HFFc6 (cell line): ENCODE data around the gene KIAA1549. TPM values are rescaled to one million over a fixed set of nuclear protein-coding genes. Genes with fewer than 3 reads are reported as not detected.
"Not testable (repeated sequence)": the region's sequence is repeated elsewhere in the genome, so short reads cannot be mapped to it uniquely, and the experiment has no call there.

Experiments used
- DNase-seq: peaks from one replicate; pipeline ENCODE4 v3.0.0-alpha.2; 2018
- H3K27ac Mint-ChIP-seq: 2 replicates; pipeline ENCODE4 v1.8.0; 2020; ENCODE audit warnings: mild to moderate bottlenecking, mixed read lengths
- H3K27me3 Mint-ChIP-seq: 2 replicates; pipeline ENCODE4 v1.8.0; 2021; ENCODE audit warnings: mild to moderate bottlenecking, moderate library complexity, mixed read lengths; ENCODE audit not compliant: insufficient read depth
- H3K36me3 Mint-ChIP-seq: 2 replicates; pipeline ENCODE4 v1.8.0; 2021; ENCODE audit warnings: low read depth, mixed read lengths
- H3K4me1 Mint-ChIP-seq: 2 replicates; pipeline ENCODE4 v1.8.0; 2020; ENCODE audit warnings: low read depth, mixed read lengths
- H3K4me3 Mint-ChIP-seq: 2 replicates; pipeline ENCODE4 v1.8.0; 2020; ENCODE audit warnings: mild to moderate bottlenecking, moderate library complexity, mixed read lengths
- H3K9me3 Mint-ChIP-seq: 2 replicates; pipeline ENCODE4 v1.8.0; 2020; ENCODE audit warnings: mild to moderate bottlenecking, mixed read lengths
- total RNA-seq, 6 experiments: library from RNA; stranded (reverse); fragmentation: NEBNext Ultra II Directional; extraction: Animal tissue kit (Norgen Biotek cat#: 25700); gene quantifications; 2 replicates in 1 of 6; 3 replicates in 5 of 6; pipeline ENCODE4 v1.2.3, GENCODE V29; 2021
- TF ChIP-seq, protein P1 (sequence below): fragments of 200-600 bp; sonication (generic); IDR thresholded peaks from 2 replicates; pipeline ENCODE4 v1.5.0; 2021; ENCODE audit warnings: antibody characterized with exemption, mild to moderate bottlenecking

KIAA1549 gene
- total RNA-seq, 6 experiments from 2014 or later, result 7.0 to 13.3 (median 7.9) TPM

DNA sequence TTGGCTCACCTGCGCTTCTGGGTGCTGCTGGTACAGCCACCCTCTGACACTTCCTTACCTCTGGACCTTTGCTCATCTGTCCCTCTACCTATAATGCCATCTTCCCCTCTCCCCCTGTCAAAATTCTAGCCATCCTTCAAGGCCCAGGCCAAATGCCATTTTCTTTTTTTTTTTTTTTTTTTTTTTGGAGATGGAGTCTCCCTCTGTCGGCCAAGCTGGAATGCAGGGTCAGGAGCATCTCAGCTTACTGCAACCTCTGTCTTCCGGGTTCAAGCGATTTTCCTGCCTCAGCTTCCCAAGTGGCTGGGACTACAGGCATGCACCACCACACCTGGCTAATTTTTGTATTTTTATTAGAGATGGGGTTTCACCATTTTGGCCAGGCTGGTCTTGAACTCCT, 184.1 kb downstream of the KIAA1549 start:
- TF ChIP-seq, protein P1, sequence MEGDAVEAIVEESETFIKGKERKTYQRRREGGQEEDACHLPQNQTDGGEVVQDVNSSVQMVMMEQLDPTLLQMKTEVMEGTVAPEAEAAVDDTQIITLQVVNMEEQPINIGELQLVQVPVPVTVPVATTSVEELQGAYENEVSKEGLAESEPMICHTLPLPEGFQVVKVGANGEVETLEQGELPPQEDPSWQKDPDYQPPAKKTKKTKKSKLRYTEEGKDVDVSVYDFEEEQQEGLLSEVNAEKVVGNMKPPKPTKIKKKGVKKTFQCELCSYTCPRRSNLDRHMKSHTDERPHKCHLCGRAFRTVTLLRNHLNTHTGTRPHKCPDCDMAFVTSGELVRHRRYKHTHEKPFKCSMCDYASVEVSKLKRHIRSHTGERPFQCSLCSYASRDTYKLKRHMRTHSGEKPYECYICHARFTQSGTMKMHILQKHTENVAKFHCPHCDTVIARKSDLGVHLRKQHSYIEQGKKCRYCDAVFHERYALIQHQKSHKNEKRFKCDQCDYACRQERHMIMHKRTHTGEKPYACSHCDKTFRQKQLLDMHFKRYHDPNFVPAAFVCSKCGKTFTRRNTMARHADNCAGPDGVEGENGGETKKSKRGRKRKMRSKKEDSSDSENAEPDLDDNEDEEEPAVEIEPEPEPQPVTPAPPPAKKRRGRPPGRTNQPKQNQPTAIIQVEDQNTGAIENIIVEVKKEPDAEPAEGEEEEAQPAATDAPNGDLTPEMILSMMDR, result peak; percentile 29; the same call in 1 of the 2 replicates
- H3K9me3 Mint-ChIP-seq, H3K27ac Mint-ChIP-seq, H3K36me3 Mint-ChIP-seq, DNase-seq, H3K4me3 Mint-ChIP-seq, H3K4me1 Mint-ChIP-seq: not testable (repeated sequence)
- H3K27me3 Mint-ChIP-seq, result peaks cover 27% of the 10 kb centered on the region

DNA sequence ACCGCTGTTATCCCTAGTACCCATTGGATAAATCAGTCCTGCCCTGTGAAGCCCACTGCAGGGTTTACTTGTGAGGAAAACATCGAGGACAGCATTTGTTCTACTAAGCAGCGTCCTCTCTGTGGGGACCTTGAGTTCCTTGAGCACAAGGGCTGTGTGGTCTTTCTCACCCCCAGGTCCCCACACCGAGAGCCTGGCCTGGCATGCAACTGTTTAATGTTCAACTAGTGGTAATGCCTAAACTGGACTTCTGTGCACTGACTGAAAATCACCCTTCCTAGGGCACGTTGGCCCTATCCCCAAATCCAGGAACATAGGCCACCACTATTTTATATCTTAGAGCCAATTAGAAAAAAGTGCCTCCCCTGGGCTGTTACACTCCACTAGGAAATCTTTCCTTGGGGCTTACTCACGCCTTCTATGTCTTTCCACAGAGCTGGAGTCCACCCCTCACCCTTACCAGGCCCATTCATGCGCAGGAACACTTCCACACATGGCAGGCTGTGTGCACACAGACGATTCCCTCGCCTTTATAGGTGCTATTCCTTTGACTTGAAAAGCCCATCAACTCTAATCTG, 185.1 kb downstream of the KIAA1549 start:
- Mint-ChIP-seq H3K27ac (no peak overlapping the region), H3K27me3 (peaks cover 33% of the 10 kb centered on the region), H3K4me1 (no peaks in the 10 kb centered on the region), H3K9me3 (no peaks in the 10 kb centered on the region), H3K36me3 (no peaks in the 10 kb centered on the region), H3K4me3 (no peak overlapping the region)
- no peak for DNase-seq
- TF ChIP-seq, protein P1, result no peak

DNA sequence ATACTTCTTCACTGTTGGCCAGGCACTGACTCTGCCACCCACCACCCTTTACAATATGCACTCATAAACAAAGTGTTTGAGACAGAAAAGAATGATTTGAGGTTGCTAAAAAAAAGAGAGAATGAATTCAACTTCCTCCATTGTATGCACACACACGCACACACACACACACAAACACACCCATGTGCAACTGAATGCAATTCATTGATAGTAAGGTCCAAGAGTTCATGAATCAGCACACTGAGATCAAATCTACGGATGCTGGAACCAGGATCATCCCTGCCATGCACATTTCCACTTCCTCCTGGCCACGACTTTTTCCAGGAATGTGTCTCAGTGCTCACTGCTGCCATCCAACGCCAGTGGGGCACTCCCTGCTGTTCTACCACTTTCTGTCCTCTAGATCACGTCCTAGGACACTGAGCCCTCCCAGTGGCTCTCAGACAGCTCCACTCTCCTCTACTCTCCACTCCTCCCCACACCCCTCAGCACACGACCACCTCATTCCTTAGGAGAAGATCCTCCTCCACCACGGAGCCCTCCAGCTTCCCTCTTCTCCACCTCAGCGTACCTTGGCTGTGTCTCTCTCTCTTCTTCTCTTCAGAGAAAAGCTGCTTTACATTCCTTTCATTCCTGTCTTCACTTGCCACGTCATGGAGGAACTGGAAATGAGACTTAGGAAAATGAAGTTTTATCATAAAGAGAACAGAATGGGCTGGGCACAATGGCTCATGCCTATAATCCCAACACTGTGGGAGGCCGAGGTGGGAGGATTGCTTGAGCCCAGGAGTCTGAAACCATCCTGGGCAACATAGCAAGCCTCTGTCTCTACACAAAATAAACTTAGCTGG, 195.4 kb downstream of the KIAA1549 start:
- Mint-ChIP-seq H3K36me3 (0 out of 2 replicates have a peak, but pooled peaks cover 9% of the 10 kb centered on the region), H3K4me3 (peak overlapping the region; percentile 81), H3K27me3 (peaks cover 2% of the 10 kb centered on the region; the same call in 1 of the 2 replicates), H3K9me3 (peaks cover 5% of the 10 kb centered on the region; the same call in 1 of the 2 replicates), H3K27ac (peak overlapping the region; percentile 86), H3K4me1 (peaks cover 24% of the 10 kb centered on the region)
- TF ChIP-seq, protein P1, result peak; percentile 36; the same call in 1 of the 2 replicates
- peak; percentile 52 for DNase-seq

DNA sequence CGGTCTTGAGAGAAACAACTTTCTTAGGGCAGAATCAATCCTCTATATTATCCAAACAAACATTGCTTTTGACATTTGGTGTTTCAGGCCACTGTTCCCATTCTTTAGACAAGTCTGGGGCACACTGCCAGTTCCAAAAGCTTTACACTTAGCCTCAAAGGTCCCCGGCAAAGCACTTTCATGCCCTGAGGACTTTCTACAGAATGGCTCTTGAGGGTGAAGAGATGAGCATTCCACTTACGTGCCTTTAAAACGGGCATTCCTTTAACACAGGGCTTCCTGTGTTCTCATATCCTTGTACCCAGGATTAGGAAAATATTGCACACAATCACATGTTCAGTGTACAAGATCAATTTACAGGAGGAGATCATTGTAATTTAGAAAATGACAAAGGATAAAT, 196.5 kb downstream of the KIAA1549 start:
- TF ChIP-seq, protein P1, result no peak
- H3K4me1 Mint-ChIP-seq, result peaks cover 24% of the 10 kb centered on the region
- peaks cover 5% of the 10 kb centered on the region; the same call in 1 of the 2 replicates for H3K9me3 Mint-ChIP-seq
- H3K4me3 Mint-ChIP-seq, result 0 out of 2 replicates have a peak overlapping the region, but pooled peaks have one; percentile 29
- H3K27me3 Mint-ChIP-seq, result peaks cover 2% of the 10 kb centered on the region; the same call in 1 of the 2 replicates
- DNase-seq, result peak; percentile 12
- peak overlapping the region; percentile 49 for H3K27ac Mint-ChIP-seq
- 0 out of 2 replicates have a peak, but pooled peaks cover 9% of the 10 kb centered on the region for H3K36me3 Mint-ChIP-seq

Other genes starting within 250 kb of the KIAA1549 start
- gene TMEM213, start 183.4 kb downstream of the KIAA1549 start, total RNA-seq, result not detected
- 1 to 10 TPM in 1 of 6 experiments, under 1 TPM in 5; 0.35 to 1.1 (median 0.60) TPM for gene ATP6V0A4, start 183.2 kb downstream of the KIAA1549 start, total RNA-seq
- gene ZC3HAV1L, start 54.7 kb upstream of the KIAA1549 start, total RNA-seq, result 10 to 100 TPM in 4 of 6 experiments, 1 to 10 TPM in 2; 9.2 to 12.1 (median 10.3) TPM
- 10 to 100 TPM; 29.4 to 36.1 (median 33.1) TPM for gene ZC3HAV1, start 128.3 kb upstream of the KIAA1549 start, total RNA-seq
- 10 to 100 TPM in 1 of 6 experiments, 1 to 10 TPM in 5; 7.7 to 10.1 (median 9.3) TPM for gene UBN2, start 249.8 kb upstream of the KIAA1549 start, total RNA-seq